B cell (primary cell): ENCODE data around the gene MYH15.

Experiments
- CTCF ChIP-seq: fragments of 200-600 bp; IDR thresholded peaks from one replicate; pipeline ENCODE4 v1.8.0; 2022; ENCODE audit warnings: antibody characterized with exemption, mild to moderate bottlenecking
- EZH2 ChIP-seq: IDR thresholded peaks from 2 replicates; pipeline ENCODE4 v1.6.1; 2012; ENCODE audit warnings: borderline replicate concordance, low read depth, mild to moderate bottlenecking, moderate library complexity, low read length; ENCODE audit not compliant: insufficient read depth, poor library complexity, severe bottlenecking

GRCh38 chr3:108338901-108339545 is 171.4 kb downstream of the MYH15 start:
- no peak for TF ChIP-seq CTCF
- TF ChIP-seq EZH2: no peak
